ENCODE data around the gene NIT1.
A peak's percentile ranks its signal among the peaks of the same experiment; 100 is the strongest.

NIT1 gene

GRCh38 chr1:161084597-161084988 is 33.3 kb upstream of the NIT1 start:
- no peak for DNase-seq

GRCh38 chr1:161085165-161085564 is 32.7 kb upstream of the NIT1 start:
- DNase-seq, result no peak

- DNase-seq, result no peak
These were observed 31.4 kb upstream of the NIT1 start for GRCh38 chr1:161086457-161086856.

GRCh38 chr1:161088587-161089110 is 29.3 kb upstream of the NIT1 start:
- no peak for DNase-seq

- no peak for DNase-seq
These were observed 28.5 kb upstream of the NIT1 start, which contains the start of gene NECTIN4 for GRCh38 chr1:161089251-161089924. NECTIN4 (minus strand) TSS chr1:161089558; CDS start chr1:161089296, 262 bp downstream.

- no peak for DNase-seq
These were observed 28.0 kb upstream of the NIT1 start for GRCh38 chr1:161089938-161090337.

GRCh38 chr1:161090617-161091016 is 27.3 kb upstream of the NIT1 start:
- DNase-seq, result no peak

- no peak for DNase-seq
These were observed 26.8 kb upstream of the NIT1 start for GRCh38 chr1:161091093-161091492.

GRCh38 chr1:161091796-161092507 is 26.0 kb upstream of the NIT1 start:
- DNase-seq, result no peak

GRCh38 chr1:161092621-161093028 is 25.3 kb upstream of the NIT1 start:
- no peak for DNase-seq

GRCh38 chr1:161094481-161094880 is 23.4 kb upstream of the NIT1 start:
- DNase-seq, result no peak

GRCh38 chr1:161095230-161095629 is 22.7 kb upstream of the NIT1 start:
- no peak for DNase-seq

GRCh38 chr1:161096015-161096414 is 21.9 kb upstream of the NIT1 start:
- DNase-seq, result no peak

GRCh38 chr1:161096530-161096929 is 21.4 kb upstream of the NIT1 start:
- DNase-seq, result no peak

- peak; percentile 80 for DNase-seq
These were observed 19.5 kb upstream of the NIT1 start, which contains the start of gene KLHDC9 for GRCh38 chr1:161098210-161099068. KLHDC9 (plus strand) TSS chr1:161098361; CDS start chr1:161098536, 175 bp downstream.

- no peak for DNase-seq
These were observed 18.7 kb upstream of the NIT1 start for GRCh38 chr1:161099090-161099802.

GRCh38 chr1:161100556-161100955 is 17.3 kb upstream of the NIT1 start:
- no peak for DNase-seq

- DNase-seq, result no peak
These were observed 11.5 kb upstream of the NIT1 start for GRCh38 chr1:161106431-161106830.

GRCh38 chr1:161111117-161111516 is 6.8 kb upstream of the NIT1 start:
- no peak for DNase-seq

- no peak for DNase-seq
These were observed 6.4 kb upstream of the NIT1 start for GRCh38 chr1:161111527-161111926.

GRCh38 chr1:161113915-161114314 is 4.0 kb upstream of the NIT1 start:
- no peak for DNase-seq

- no peak for DNase-seq
These were observed 3.3 kb upstream of the NIT1 start for GRCh38 chr1:161114556-161114955.
